GM18861 (cell line): Measurements from ENCODE around the gene WHRN.

Experiments used
- ATAC-seq: cut with Tn5 transposase; IDR thresholded peaks from one replicate; pipeline ENCODE4 v1.9.1; 2021; ENCODE audit not compliant: unreplicated experiment

Gene WHRN

GRCh38 chr9:114369216-114370130 lies 135.8 kb downstream of the WHRN start:
- no peak for ATAC-seq

- ATAC-seq: no peak
Measured at GRCh38 chr9:114367772-114368569, 137.3 kb downstream of the WHRN start.

GRCh38 chr9:114367366-114367765 lies 137.9 kb downstream of the WHRN start:
- no peak for ATAC-seq

GRCh38 chr9:114366334-114367128 lies 138.7 kb downstream of the WHRN start:
- ATAC-seq: peak; percentile 52

- no peak for ATAC-seq
Measured at GRCh38 chr9:114365194-114365593, 140.1 kb downstream of the WHRN start.

GRCh38 chr9:114364134-114365041 lies 140.9 kb downstream of the WHRN start:
- ATAC-seq: no peak

- no peak for ATAC-seq
Measured at GRCh38 chr9:114363424-114363823, 141.8 kb downstream of the WHRN start.

GRCh38 chr9:114362394-114362793 lies 142.9 kb downstream of the WHRN start:
- no peak for ATAC-seq

- no peak for ATAC-seq
Measured at GRCh38 chr9:114361542-114361941, 143.7 kb downstream of the WHRN start.

GRCh38 chr9:114359801-114360200 lies 145.5 kb downstream of the WHRN start:
- ATAC-seq: no peak

GRCh38 chr9:114357911-114358328 lies 147.4 kb downstream of the WHRN start:
- ATAC-seq: no peak

- ATAC-seq: no peak
Measured at GRCh38 chr9:114357360-114357759, 147.9 kb downstream of the WHRN start.

- ATAC-seq: no peak
Measured at GRCh38 chr9:114356792-114357191, 148.5 kb downstream of the WHRN start.

GRCh38 chr9:114355821-114356220 lies 149.5 kb downstream of the WHRN start:
- no peak for ATAC-seq
